DOHH2 (cell line): Measurements from ENCODE around the gene MPZL3.

ENCODE experiments used
- EZH2phosphoT487 ChIP-seq: fragments of 200-600 bp; sonication (generic); IDR thresholded peaks from 2 replicates; pipeline ENCODE4 v1.6.1; 2017; ENCODE audit warnings: borderline replicate concordance, mild to moderate bottlenecking, antibody characterized with exemption, low read length, moderate library complexity, mixed read lengths
- TF ChIP-seq, protein P1 (sequence below): fragments of 200-600 bp; sonication (generic); IDR thresholded peaks from one replicate; pipeline ENCODE4 v1.5.1; 2014; ENCODE audit warnings: antibody characterized with exemption, mild to moderate bottlenecking, low read depth, low read length; ENCODE audit not compliant: poor library complexity, severe bottlenecking

DNA sequence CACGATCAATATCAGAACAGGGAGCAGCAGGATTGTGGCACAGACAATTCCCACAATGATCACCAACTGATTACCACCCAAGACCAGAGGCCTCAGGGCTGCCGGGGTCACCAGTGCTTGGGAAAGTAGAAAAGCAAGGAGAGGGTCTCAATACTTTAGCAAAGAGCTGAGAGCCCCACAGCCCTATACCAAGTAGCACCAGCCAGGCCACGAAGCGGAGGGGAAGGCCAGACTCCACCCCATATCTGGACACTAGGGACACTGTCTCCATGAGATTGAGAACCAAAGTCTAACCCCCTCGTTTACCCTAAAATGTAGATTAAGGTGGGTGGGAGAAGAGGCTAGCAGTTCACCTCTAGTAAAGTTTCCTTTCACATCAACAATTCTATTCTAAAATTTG, 51.7 kb downstream of the MPZL3 start:
- TF ChIP-seq, protein P1, sequence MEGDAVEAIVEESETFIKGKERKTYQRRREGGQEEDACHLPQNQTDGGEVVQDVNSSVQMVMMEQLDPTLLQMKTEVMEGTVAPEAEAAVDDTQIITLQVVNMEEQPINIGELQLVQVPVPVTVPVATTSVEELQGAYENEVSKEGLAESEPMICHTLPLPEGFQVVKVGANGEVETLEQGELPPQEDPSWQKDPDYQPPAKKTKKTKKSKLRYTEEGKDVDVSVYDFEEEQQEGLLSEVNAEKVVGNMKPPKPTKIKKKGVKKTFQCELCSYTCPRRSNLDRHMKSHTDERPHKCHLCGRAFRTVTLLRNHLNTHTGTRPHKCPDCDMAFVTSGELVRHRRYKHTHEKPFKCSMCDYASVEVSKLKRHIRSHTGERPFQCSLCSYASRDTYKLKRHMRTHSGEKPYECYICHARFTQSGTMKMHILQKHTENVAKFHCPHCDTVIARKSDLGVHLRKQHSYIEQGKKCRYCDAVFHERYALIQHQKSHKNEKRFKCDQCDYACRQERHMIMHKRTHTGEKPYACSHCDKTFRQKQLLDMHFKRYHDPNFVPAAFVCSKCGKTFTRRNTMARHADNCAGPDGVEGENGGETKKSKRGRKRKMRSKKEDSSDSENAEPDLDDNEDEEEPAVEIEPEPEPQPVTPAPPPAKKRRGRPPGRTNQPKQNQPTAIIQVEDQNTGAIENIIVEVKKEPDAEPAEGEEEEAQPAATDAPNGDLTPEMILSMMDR, result no peak
- no peak for TF ChIP-seq EZH2phosphoT487
